ENCODE results near the gene TECRL.

The TECRL gene

GRCh38 chr4:64353904-64354303, 55.3 kb downstream of the TECRL start:
- no peak overlapping the region for H3K4me3 ChIP-seq
- TF ChIP-seq EZH2 (IDR thresholded peaks at IDR 0.05) (no peak), FOXP2 (optimal IDR thresholded peaks at IDR 0.05; ENCODE audit: control extremely low read depth, extremely low read length, insufficient read depth) (no peak), POLR2AphosphoS5 (IDR thresholded peaks at IDR 0.05; ENCODE audit: borderline replicate concordance, low read depth, low read length) (no peak)
- H3K9ac ChIP-seq (ENCODE audit: insufficient read length), result no peak overlapping the region
- no peaks in the 10 kb centered on the region for H3K36me3 ChIP-seq (ENCODE audit: insufficient read depth, low read length)
- no peak overlapping the region for H3K27ac ChIP-seq
- no peaks in the 10 kb centered on the region for H3K9me3 ChIP-seq (ENCODE audit: low read depth, low read length)
- no peak for DNase-seq (ENCODE audit: low read depth, low spot score)

GRCh38 chr4:64341711-64342110, 67.5 kb downstream of the TECRL start:
- TF ChIP-seq POLR2AphosphoS5 (IDR thresholded peaks at IDR 0.05; ENCODE audit: borderline replicate concordance, low read depth, low read length), result no peak
- no peak for TF ChIP-seq EZH2 (IDR thresholded peaks at IDR 0.05)
- TF ChIP-seq FOXP2 (optimal IDR thresholded peaks at IDR 0.05; ENCODE audit: control extremely low read depth, extremely low read length, insufficient read depth), result no peak
- DNase-seq (ENCODE audit: low read depth, low spot score), result no peak
- H3K27ac ChIP-seq, result no peak overlapping the region
- H3K36me3 ChIP-seq (ENCODE audit: insufficient read depth, low read length), result no peaks in the 10 kb centered on the region
- no peak overlapping the region for H3K9ac ChIP-seq (ENCODE audit: insufficient read length)
- H3K9me3 ChIP-seq (ENCODE audit: low read depth, low read length), result no peaks in the 10 kb centered on the region
- no peak overlapping the region for H3K4me3 ChIP-seq

- no peak overlapping the region for H3K4me3 ChIP-seq
- H3K9me3 ChIP-seq (ENCODE audit: low read depth, low read length), result no peaks in the 10 kb centered on the region
- H3K36me3 ChIP-seq (ENCODE audit: insufficient read depth, low read length), result no peaks in the 10 kb centered on the region
- no peak overlapping the region for H3K27ac ChIP-seq
- DNase-seq (ENCODE audit: low read depth, low spot score), result no peak
- no peak overlapping the region for H3K9ac ChIP-seq (ENCODE audit: insufficient read length)
- no peak for TF ChIP-seq EZH2 (IDR thresholded peaks at IDR 0.05)
- no peak for TF ChIP-seq POLR2AphosphoS5 (IDR thresholded peaks at IDR 0.05; ENCODE audit: borderline replicate concordance, low read depth, low read length)
- TF ChIP-seq FOXP2 (optimal IDR thresholded peaks at IDR 0.05; ENCODE audit: control extremely low read depth, extremely low read length, insufficient read depth), result no peak
Measured at GRCh38 chr4:64340218-64341110, 68.8 kb downstream of the TECRL start.

GRCh38 chr4:64334964-64335363, 74.3 kb downstream of the TECRL start:
- Histone ChIP-seq H3K36me3 (ENCODE audit: insufficient read depth, low read length) (no peaks in the 10 kb centered on the region), H3K4me3 (no peak overlapping the region), H3K9ac (ENCODE audit: insufficient read length) (no peak overlapping the region), H3K27ac (no peak overlapping the region), H3K9me3 (ENCODE audit: low read depth, low read length) (no peaks in the 10 kb centered on the region)
- DNase-seq (ENCODE audit: low read depth, low spot score), result no peak
- no peak for TF ChIP-seq EZH2 (IDR thresholded peaks at IDR 0.05)
- TF ChIP-seq POLR2AphosphoS5 (IDR thresholded peaks at IDR 0.05; ENCODE audit: borderline replicate concordance, low read depth, low read length), result no peak
- TF ChIP-seq FOXP2 (optimal IDR thresholded peaks at IDR 0.05; ENCODE audit: control extremely low read depth, extremely low read length, insufficient read depth), result no peak

- no peak for DNase-seq (ENCODE audit: low read depth, low spot score)
- Histone ChIP-seq H3K9ac (ENCODE audit: insufficient read length) (no peak overlapping the region), H3K36me3 (ENCODE audit: insufficient read depth, low read length) (no peaks in the 10 kb centered on the region), H3K4me3 (no peak overlapping the region), H3K9me3 (ENCODE audit: low read depth, low read length) (no peaks in the 10 kb centered on the region), H3K27ac (no peak overlapping the region)
- TF ChIP-seq EZH2 (IDR thresholded peaks at IDR 0.05) (no peak), POLR2AphosphoS5 (IDR thresholded peaks at IDR 0.05; ENCODE audit: borderline replicate concordance, low read depth, low read length) (no peak), FOXP2 (optimal IDR thresholded peaks at IDR 0.05; ENCODE audit: control extremely low read depth, extremely low read length, insufficient read depth) (no peak)
Measured at GRCh38 chr4:64330143-64330542, 79.1 kb downstream of the TECRL start.

- Histone ChIP-seq H3K9ac (ENCODE audit: insufficient read length) (no peak overlapping the region), H3K9me3 (ENCODE audit: low read depth, low read length) (no peaks in the 10 kb centered on the region), H3K27ac (no peak overlapping the region), H3K4me3 (no peak overlapping the region), H3K36me3 (ENCODE audit: insufficient read depth, low read length) (no peaks in the 10 kb centered on the region)
- no peak for TF ChIP-seq POLR2AphosphoS5 (IDR thresholded peaks at IDR 0.05; ENCODE audit: borderline replicate concordance, low read depth, low read length)
- no peak for TF ChIP-seq EZH2 (IDR thresholded peaks at IDR 0.05)
- TF ChIP-seq FOXP2 (optimal IDR thresholded peaks at IDR 0.05; ENCODE audit: control extremely low read depth, extremely low read length, insufficient read depth), result no peak
- no peak for DNase-seq (ENCODE audit: low read depth, low spot score)
Measured at GRCh38 chr4:64327237-64327636, 82.0 kb downstream of the TECRL start.

- Histone ChIP-seq H3K36me3 (ENCODE audit: insufficient read depth, low read length) (no peaks in the 10 kb centered on the region), H3K9ac (ENCODE audit: insufficient read length) (no peak overlapping the region), H3K9me3 (ENCODE audit: low read depth, low read length) (no peaks in the 10 kb centered on the region), H3K4me3 (no peak overlapping the region), H3K27ac (no peak overlapping the region)
- no peak for DNase-seq (ENCODE audit: low read depth, low spot score)
- TF ChIP-seq FOXP2 (optimal IDR thresholded peaks at IDR 0.05; ENCODE audit: control extremely low read depth, extremely low read length, insufficient read depth) (no peak), POLR2AphosphoS5 (IDR thresholded peaks at IDR 0.05; ENCODE audit: borderline replicate concordance, low read depth, low read length) (no peak), EZH2 (IDR thresholded peaks at IDR 0.05) (no peak)
Measured at GRCh38 chr4:64326507-64326906, 82.7 kb downstream of the TECRL start.

GRCh38 chr4:64306255-64306565, 103.0 kb downstream of the TECRL start:
- no peak for DNase-seq (ENCODE audit: low read depth, low spot score)
- no peaks in the 10 kb centered on the region for H3K36me3 ChIP-seq (ENCODE audit: insufficient read depth, low read length)
- H3K9ac ChIP-seq (ENCODE audit: insufficient read length), result no peak overlapping the region
- H3K4me3 ChIP-seq, result no peak overlapping the region
- no peak overlapping the region for H3K27ac ChIP-seq
- H3K9me3 ChIP-seq (ENCODE audit: low read depth, low read length), result no peaks in the 10 kb centered on the region
- no peak for TF ChIP-seq POLR2AphosphoS5 (IDR thresholded peaks at IDR 0.05; ENCODE audit: borderline replicate concordance, low read depth, low read length)
- no peak for TF ChIP-seq FOXP2 (optimal IDR thresholded peaks at IDR 0.05; ENCODE audit: control extremely low read depth, extremely low read length, insufficient read depth)
- no peak for TF ChIP-seq EZH2 (IDR thresholded peaks at IDR 0.05)

Measured in SK-N-MC (cell line).